Measurements from ENCODE around the gene ENTPD7.

ENTPD7 gene

DNA sequence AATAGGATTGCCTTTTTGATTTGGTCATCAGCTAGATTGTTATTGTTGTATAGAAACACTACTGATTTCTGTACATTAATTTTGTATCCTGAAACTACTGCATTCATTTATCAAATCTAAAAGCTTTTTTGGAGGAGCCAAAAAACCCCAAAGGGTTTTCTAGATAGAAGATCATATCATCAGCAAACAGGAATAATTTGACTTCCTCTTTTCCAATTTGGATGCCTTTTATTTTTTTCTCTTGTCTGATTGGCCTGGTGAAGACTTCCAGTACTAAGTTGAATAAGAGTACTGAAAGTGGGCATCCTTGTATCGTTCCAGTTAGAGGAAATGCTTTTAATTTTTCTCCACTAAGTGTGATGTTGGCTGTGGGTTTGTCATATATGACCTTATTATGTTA, 10.6 kb upstream of the ENTPD7 start:
- DNase-seq (ENCODE audit: low read depth) = no peak

DNA sequence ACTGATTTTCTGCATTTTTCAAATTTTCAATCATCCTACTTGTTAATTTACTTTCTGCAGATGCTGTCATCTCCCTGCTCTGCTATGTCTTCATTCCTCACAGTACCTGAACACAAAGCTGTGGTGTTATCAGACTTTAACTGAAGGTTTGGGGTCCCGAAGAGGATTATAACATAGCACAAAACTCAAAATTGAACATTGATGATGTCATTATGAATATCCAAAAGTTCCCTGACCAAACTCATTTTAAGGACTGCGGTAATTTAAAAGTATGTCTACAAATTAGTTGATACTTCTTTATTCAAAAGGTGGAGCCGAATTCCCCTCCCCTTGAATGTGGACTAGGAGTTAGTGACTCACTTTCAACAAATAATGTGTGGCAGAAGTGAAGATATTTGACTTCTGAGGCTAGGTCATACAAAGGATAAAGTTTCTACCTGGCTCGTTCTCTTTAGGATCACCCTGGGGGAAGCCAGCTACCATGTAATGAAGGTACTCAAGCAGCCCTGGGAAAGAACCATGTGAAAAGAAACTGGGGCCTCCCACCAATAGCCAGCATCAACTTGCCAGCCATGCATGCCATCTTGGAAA, 6.4 kb upstream of the ENTPD7 start:
- no peak for DNase-seq (ENCODE audit: low read depth)

- DNase-seq (ENCODE audit: low read depth) = no peak
Measured at GRCh38 chr10:99654390-99655175, 4.7 kb upstream of the ENTPD7 start.

GRCh38 chr10:99656199-99657064, 2.9 kb upstream of the ENTPD7 start:
- no peak for DNase-seq (ENCODE audit: low read depth)

DNA sequence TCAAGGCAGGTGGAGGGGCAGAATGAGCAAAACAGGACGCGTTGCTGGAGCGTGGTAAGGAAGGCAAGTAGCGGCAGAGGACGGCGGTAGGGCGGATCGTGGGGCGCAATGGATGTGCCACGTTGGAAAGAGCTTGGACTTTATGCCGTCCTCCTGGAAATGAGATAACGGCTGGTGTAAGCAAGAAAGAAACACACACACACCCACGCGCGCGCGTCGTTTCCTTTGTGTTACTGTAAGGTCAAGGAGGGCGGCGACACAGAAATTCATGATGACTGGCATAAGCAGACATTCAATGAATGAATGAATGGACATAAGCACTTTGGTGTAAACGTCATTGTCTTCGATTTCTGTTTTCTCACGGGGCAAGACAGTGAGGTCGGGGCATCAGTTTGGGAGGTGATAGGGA, 683 bp upstream of the ENTPD7 start:
- DNase-seq (ENCODE audit: low read depth) = no peak

GRCh38 chr10:99659868-99660366, 608 bp downstream of the ENTPD7 start:
- DNase-seq (ENCODE audit: low read depth) = no peak

DNA sequence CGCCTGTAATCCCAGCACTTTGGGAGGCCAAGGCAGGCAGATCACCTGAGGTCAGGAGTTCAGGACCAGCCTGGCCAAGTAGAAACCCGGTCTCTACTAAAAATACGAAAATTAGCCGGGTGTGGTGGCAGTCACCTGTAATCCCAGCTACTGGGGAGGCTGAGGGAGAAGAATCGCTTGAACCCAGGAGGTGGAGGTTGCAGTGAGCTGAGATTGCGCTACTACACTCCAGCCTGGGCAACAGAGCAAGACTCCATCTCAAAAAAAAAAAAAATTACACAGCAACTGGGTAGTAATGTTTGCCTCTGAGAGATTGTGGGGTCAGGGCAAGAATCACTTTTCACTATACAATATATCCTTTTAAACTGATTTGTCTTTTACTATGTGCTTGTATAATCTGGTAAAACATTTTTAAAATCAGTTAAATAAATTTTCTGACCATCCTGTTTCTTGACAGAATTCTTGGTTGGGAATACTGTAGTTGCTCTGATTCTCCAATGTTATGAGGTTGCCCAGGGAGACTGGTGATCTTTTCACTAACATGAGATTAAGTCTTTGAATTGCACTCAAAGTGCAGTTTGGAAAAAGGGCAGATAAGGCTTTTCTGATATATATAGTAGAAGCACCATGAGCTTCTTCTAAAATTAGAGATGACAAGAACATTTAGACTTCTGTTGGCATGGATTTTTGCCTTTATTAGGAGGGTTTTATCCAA, 1.5 kb downstream of the ENTPD7 start:
- no peak for DNase-seq (ENCODE audit: low read depth)

DNA sequence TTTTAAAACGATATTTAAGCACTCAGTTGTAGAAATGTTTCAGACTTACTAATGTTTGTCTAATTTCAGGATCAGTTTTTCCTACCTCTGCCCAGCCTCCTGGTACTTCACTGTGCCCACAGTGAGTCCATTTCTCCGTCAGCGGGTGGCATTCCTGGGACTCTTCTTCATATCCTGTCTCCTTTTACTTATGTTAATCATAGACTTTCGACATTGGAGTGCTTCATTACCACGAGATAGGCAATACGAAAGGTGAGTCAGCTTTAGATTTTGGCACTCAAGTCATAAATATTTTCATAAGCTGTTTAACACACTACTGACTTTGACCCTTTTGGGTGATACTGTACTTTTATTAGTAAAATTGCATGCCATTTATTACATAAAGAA, 2.1 kb downstream of the ENTPD7 start:
- peak; percentile 68 for DNase-seq (ENCODE audit: low read depth)

DNA sequence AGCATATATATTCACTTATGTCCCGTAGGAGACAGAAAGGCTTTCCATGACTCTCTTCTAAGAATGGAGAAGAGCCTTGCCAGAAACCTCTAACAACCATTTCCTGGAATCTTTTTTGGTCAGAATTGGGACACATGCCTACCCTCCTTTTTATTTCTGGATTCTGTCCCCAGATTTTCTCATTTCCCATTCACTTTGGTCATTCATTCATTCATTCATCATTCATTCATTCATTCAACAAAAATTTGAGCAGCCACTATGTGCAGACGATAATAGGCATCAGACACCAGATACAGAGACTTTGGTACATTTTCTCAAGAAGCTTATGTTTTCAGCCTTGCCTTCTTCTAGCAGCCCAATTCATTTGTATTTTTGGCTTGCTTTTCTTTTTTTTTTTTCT, 6.0 kb downstream of the ENTPD7 start:
- DNase-seq (ENCODE audit: low read depth) = no peak

DNA sequence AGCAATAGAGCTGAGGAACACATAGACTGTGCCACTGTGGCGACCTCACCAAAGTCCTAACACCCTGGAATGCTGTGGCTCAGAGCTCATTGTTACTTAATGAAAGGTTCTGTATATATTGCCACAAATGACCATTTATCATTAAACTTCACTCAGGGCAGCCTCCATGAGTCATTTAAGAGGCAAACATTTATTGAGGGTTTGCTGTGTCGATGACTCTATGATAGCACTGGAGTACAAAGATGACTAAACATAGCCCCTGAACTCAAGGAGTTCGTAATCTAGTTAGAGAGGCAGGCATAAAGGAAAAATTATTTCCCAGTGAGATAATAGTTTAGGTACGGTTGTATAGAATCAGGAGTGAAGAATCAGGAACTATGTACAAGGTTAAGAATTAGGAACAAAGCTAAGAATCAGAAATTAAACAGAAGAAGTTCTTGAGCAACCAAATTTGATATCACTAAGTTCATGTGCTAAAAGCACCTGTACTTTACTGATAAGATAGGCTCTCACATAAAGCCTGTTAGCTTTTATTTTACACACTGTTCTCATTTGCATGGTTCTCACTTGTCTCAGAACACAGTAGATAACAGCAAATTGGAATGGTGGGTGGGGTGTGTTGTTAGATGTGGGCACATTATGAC, 7.9 kb downstream of the ENTPD7 start:
- no peak for DNase-seq (ENCODE audit: low read depth)

DNA sequence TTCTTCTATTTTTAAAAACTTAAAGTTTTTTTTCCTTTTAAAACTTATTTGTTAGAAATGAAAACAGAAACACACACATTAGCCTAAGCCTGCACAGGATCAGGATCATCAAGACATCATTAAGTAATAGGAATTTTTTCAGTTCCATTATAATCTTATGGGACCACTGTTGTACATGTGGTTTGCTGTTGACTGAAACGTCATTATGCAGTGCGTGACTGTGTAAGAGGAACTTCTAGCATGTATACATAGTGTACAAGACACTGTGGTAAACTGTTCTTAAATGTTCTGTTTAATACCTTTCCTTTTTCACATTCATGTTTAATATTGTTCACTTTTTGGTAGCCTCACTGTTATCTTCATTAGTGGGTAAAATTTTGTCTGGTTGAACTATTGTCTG, 12.1 kb downstream of the ENTPD7 start:
- no peak for DNase-seq (ENCODE audit: low read depth)

GRCh38 chr10:99672884-99673283, 13.6 kb downstream of the ENTPD7 start:
- DNase-seq (ENCODE audit: low read depth) = no peak

DNA sequence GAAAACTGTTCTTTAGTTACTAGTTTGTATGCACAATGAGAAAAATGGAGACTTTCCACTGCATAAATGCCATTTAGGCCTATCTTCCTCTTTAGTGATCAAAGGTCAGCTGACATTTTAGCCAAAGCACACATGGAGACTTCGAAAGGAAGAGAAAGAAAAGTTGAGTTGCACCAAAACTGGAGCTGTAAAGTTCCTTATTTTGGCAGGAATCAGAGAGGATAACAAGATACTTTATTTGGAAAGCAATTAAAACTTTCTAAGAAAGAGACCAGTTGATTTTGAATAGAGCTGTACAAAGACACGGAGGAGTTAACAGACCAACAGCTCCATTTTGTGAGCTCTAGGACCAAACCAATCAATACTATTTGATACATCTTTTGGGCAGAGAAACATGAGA, 14.2 kb downstream of the ENTPD7 start:
- DNase-seq (ENCODE audit: low read depth) = no peak

GRCh38 chr10:99674762-99675161, 15.5 kb downstream of the ENTPD7 start:
- no peak for DNase-seq (ENCODE audit: low read depth)

DNA sequence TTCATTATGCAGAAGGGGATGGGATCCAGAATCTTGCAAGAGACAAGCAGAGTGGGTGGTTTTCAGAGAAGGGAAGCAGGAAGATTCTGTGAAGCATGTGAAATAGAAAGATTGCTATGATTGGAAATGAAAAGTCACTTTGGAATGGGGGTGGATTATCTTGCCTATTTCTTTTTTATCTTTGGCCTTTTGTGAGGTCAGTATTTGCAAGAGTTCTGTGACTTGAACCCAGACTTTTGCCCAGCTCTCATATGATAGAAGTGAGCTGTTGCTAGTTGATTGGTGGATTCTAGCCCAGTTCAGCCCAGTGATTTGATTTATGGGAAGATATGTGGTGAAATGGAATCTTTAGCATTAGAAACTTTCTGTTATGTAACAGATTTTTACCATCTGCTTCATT, 17.1 kb downstream of the ENTPD7 start:
- peak; percentile 86 for DNase-seq (ENCODE audit: low read depth)

DNA sequence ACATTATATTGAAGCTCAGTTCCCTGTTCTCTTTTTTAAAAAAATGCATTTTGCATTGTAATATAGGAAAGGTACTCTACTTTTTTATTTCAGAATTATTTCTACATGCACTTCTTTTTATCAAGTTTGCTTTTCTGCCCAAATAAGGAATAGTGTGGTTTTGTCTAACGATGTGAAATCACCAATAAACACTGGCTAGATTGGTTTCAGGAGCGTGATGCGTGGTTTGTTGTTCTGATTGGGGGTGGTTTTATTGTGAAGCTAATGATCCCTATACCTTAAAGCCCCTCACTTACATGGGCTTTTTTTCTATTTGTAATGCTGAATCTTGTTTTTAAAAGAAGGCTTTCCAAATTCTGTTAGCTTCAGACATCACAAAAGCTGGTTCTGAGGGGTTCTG, 17.6 kb downstream of the ENTPD7 start:
- no peak for DNase-seq (ENCODE audit: low read depth)

- no peak for DNase-seq (ENCODE audit: low read depth)
Measured at GRCh38 chr10:99678921-99679320, 19.6 kb downstream of the ENTPD7 start.

GRCh38 chr10:99681553-99681952, 22.2 kb downstream of the ENTPD7 start:
- DNase-seq (ENCODE audit: low read depth) = no peak

GRCh38 chr10:99682032-99682431, 22.7 kb downstream of the ENTPD7 start:
- no peak for DNase-seq (ENCODE audit: low read depth)

- no peak for DNase-seq (ENCODE audit: low read depth)
Measured at GRCh38 chr10:99682752-99683151, 23.4 kb downstream of the ENTPD7 start.

DNA sequence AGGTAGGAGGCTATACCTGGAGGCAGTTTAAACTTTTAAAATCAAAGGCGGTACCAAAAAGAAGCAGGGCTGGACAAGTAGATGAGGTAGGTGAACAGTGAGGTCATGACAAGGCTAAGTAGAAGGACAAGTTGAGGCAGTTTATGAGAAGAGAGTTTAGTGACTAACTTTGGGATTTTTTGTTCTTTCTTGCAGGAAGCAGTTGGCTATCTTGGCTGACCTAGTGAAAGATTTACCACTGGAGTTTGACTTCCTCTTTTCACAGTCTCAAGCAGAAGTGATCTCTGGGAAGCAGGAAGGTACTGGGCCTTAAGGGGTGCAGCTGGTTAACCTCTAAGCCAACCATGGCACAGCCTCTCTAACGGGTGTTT, 26.3 kb downstream of the ENTPD7 start:
- no peak for DNase-seq (ENCODE audit: low read depth)

- no peak for DNase-seq (ENCODE audit: low read depth)
Measured at GRCh38 chr10:99689461-99689860, 30.2 kb downstream of the ENTPD7 start.
